Ishikawa (cell line): ENCODE data around the gene SLC39A1.

Experiments used
- CEBPB ChIP-seq: IDR thresholded peaks from 2 replicates; pipeline ENCODE4 v1.6.1; 2012
- CREB1 ChIP-seq: IDR thresholded peaks from 2 replicates; pipeline ENCODE4 v1.6.1; 2012; ENCODE audit warnings: low read depth
- EGR1 ChIP-seq: IDR thresholded peaks from 2 replicates; pipeline ENCODE4 v1.6.1; 2012
- EP300 ChIP-seq: IDR thresholded peaks from 2 replicates; pipeline ENCODE4 v1.6.1; 2012; ENCODE audit warnings: borderline replicate concordance
- FOXM1 ChIP-seq: IDR thresholded peaks from 2 replicates; pipeline ENCODE4 v1.6.1; 2012; ENCODE audit warnings: low read depth, borderline replicate concordance
- MAX ChIP-seq: IDR thresholded peaks from 2 replicates; pipeline ENCODE4 v1.6.1; 2012
- NFIC ChIP-seq: IDR thresholded peaks from 2 replicates; pipeline ENCODE4 v1.6.1; 2012
- RAD21 ChIP-seq: IDR thresholded peaks from 2 replicates; pipeline ENCODE4 v1.6.1; 2012; ENCODE audit warnings: low read depth
- REST ChIP-seq: IDR thresholded peaks from 2 replicates; pipeline ENCODE4 v1.6.1; 2012; ENCODE audit warnings: low read depth, mild to moderate bottlenecking
- TAF1 ChIP-seq: IDR thresholded peaks from 2 replicates; pipeline ENCODE4 v1.6.1; 2012; ENCODE audit warnings: low read depth, mild to moderate bottlenecking
- TCF12 ChIP-seq: IDR thresholded peaks from 2 replicates; pipeline ENCODE4 v1.6.1; 2012; ENCODE audit warnings: low read depth
- TEAD4 ChIP-seq: IDR thresholded peaks from 2 replicates; pipeline ENCODE4 v1.6.1; 2012
- USF1 ChIP-seq: IDR thresholded peaks from 2 replicates; pipeline ENCODE4 v1.6.1; 2012
- YY1 ChIP-seq: IDR thresholded peaks from 2 replicates; pipeline ENCODE4 v1.6.1; 2012; ENCODE audit warnings: low read depth
- ZBTB7A ChIP-seq: IDR thresholded peaks from 2 replicates; pipeline ENCODE4 v1.6.1; 2012; ENCODE audit warnings: low read depth

The SLC39A1 gene

GRCh38 chr1:153937331-153937730 lies 26.0 kb downstream of the SLC39A1 start:
- TF ChIP-seq EGR1 (no peak), TAF1 (no peak), REST (no peak), CREB1 (no peak), FOXM1 (no peak)

GRCh38 chr1:153936011-153936802 lies 27.1 kb downstream of the SLC39A1 start:
- no peak for TF ChIP-seq CEBPB
- TF ChIP-seq FOXM1: no peak
- TF ChIP-seq TCF12: no peak
- no peak for TF ChIP-seq RAD21
- TF ChIP-seq EP300: no peak
- no peak for TF ChIP-seq MAX
- TF ChIP-seq NFIC: no peak
- TF ChIP-seq USF1: no peak
- no peak for TF ChIP-seq EGR1
- TF ChIP-seq TEAD4: no peak
- TF ChIP-seq TAF1: no peak
- no peak for TF ChIP-seq ZBTB7A
- TF ChIP-seq CREB1: no peak

- TF ChIP-seq ZBTB7A (no peak), USF1 (no peak), NFIC (no peak), RAD21 (no peak), TAF1 (no peak), TCF12 (no peak), MAX (no peak), YY1 (no peak)
Observed at GRCh38 chr1:153934746-153935145, 28.6 kb downstream of the SLC39A1 start.

- TF ChIP-seq RAD21 (no peak), TEAD4 (no peak), MAX (no peak), USF1 (no peak), EGR1 (no peak), REST (no peak), NFIC (no peak), YY1 (no peak), CEBPB (no peak), TCF12 (no peak), FOXM1 (no peak), EP300 (no peak), ZBTB7A (no peak)
Observed at GRCh38 chr1:153933955-153934354, 29.4 kb downstream of the SLC39A1 start.

- TF ChIP-seq TAF1: no peak
- TF ChIP-seq YY1: no peak
- no peak for TF ChIP-seq TEAD4
- no peak for TF ChIP-seq NFIC
- TF ChIP-seq ZBTB7A: no peak
- no peak for TF ChIP-seq EGR1
- TF ChIP-seq REST: no peak
- no peak for TF ChIP-seq FOXM1
- TF ChIP-seq RAD21: no peak
- no peak for TF ChIP-seq USF1
- no peak for TF ChIP-seq CREB1
- no peak for TF ChIP-seq MAX
- no peak for TF ChIP-seq EP300
Observed at GRCh38 chr1:153933430-153933829, 29.9 kb downstream of the SLC39A1 start.
